SK-N-SH (cell line): ENCODE measurements around the gene ANKUB1. TPM values are rescaled to one million over a fixed set of nuclear protein-coding genes. Genes with fewer than 3 reads are reported as not detected.
A peak's percentile ranks its signal among the peaks of the same experiment; 100 is the strongest.

Experiments
- CTCF ChIA-PET: fragments of 300-600, 350-600 bp; formaldehyde crosslinking; extraction: SDS; loops from one replicate; lab custom pipeline; 2021; lab: Yijun Ruan, JAX
- POLR2A ChIA-PET: fragments of 350-600 bp; sonication (Branson Sonifier 250); formaldehyde crosslinking; extraction: SDS; loops from one replicate; lab custom pipeline; 2020; ENCODE audit warnings: antibody characterized with exemption, inconsistent platforms; lab: Yijun Ruan, JAX
- DNase-seq: peaks from one replicate; pipeline ENCODE4 v3.0.0; 2012
- H2AFZ ChIP-seq: fragments of 200-600 bp; sonication (generic); 2 replicates; pipeline ENCODE4 v1.8.1; 2016; ENCODE audit warnings: antibody characterized with exemption, mild to moderate bottlenecking, low read depth
- H3F3A ChIP-seq: fragments of 200-600 bp; sonication (generic); replicated peaks from 2 replicates; pipeline ENCODE3; 2016; ENCODE audit warnings: antibody characterized with exemption, mild to moderate bottlenecking; ENCODE audit not compliant: insufficient read depth
- H3K27ac ChIP-seq, 2 experiments: fragments of 200-500 bp in 1 of 2; fragments of 200-600 bp in 1 of 2; sonication (Bioruptor generic) in 1 of 2; sonication (generic), shearing (Covaris generic) in 1 of 2; 2 replicates each; pipeline versions ENCODE4 v1.5.1 to v1.6.1; 2014 to 2016; ENCODE audit warnings: low read depth in 2 of 2, inconsistent platforms in 1 of 2, low read length in 1 of 2, mild to moderate bottlenecking in 1 of 2, mixed read lengths in 1 of 2
- H3K27me3 ChIP-seq: fragments of 200-600 bp; sonication (generic), shearing (Covaris generic); 2 replicates; pipeline ENCODE4 v1.6.1; 2016; ENCODE audit warnings: mixed run types; ENCODE audit not compliant: insufficient read depth
- H3K36me3 ChIP-seq, 2 experiments: fragments of 200-500 bp in 1 of 2; fragments of 200-600 bp in 1 of 2; sonication (Bioruptor generic) in 1 of 2; sonication (generic) in 1 of 2; replicated peaks in 1 of 2; 2 replicates each; pipeline versions ENCODE3 to v1.5.1; 2014 to 2016; ENCODE audit warnings: low read length in 1 of 2, mild to moderate bottlenecking in 1 of 2; ENCODE audit not compliant: insufficient read depth in 2 of 2, control insufficient read depth in 1 of 2
- H3K4me1 ChIP-seq, 2 experiments: fragments of 200-500 bp in 1 of 2; fragments of 200-600 bp in 1 of 2; sonication (Bioruptor generic) in 1 of 2; sonication (generic), shearing (Covaris generic) in 1 of 2; 2 replicates each; pipeline versions ENCODE4 v1.5.1 to v1.6.1; 2014 to 2016; ENCODE audit warnings: low read depth in 1 of 2, low read length in 1 of 2, mixed run types in 1 of 2; ENCODE audit not compliant: insufficient read depth in 2 of 2, control insufficient read depth in 1 of 2
- H3K4me2 ChIP-seq: fragments of 200-600 bp; sonication (generic), shearing (Covaris generic); 2 replicates; pipeline ENCODE4 v1.6.1; 2017; ENCODE audit warnings: mixed run types
- H3K4me3 ChIP-seq, 2 experiments: fragments of 200-500 bp in 1 of 2; fragments of 200-600 bp in 1 of 2; sonication (Bioruptor generic) in 1 of 2; sonication (generic), shearing (Covaris generic) in 1 of 2; 2 replicates each; pipeline versions ENCODE4 v1.5.1 to v1.8.1; 2014 to 2016; ENCODE audit warnings: low read depth in 2 of 2, inconsistent platforms in 1 of 2, low read length in 1 of 2, mild to moderate bottlenecking in 1 of 2, mixed read lengths in 1 of 2, moderate library complexity in 1 of 2
- H3K79me2 ChIP-seq: fragments of 200-600 bp; sonication (generic); 2 replicates; pipeline ENCODE4 v1.8.1; 2017; ENCODE audit warnings: mild to moderate bottlenecking; ENCODE audit not compliant: insufficient read depth
- H3K9ac ChIP-seq: fragments of 200-600 bp; sonication (generic); 2 replicates; pipeline ENCODE4 v1.6.1; 2017; ENCODE audit warnings: mixed run types
- H3K9me2 ChIP-seq: fragments of 200-600 bp; sonication (generic); 2 replicates; pipeline ENCODE4 v1.6.1; 2017; ENCODE audit warnings: mixed run types
- H3K9me3 ChIP-seq: fragments of 200-600 bp; sonication (generic); 2 replicates; pipeline ENCODE4 v1.6.1; 2017; ENCODE audit warnings: mixed run types, mild to moderate bottlenecking, moderate library complexity
- H4K20me1 ChIP-seq: fragments of 200-600 bp; sonication (generic); 2 replicates; pipeline ENCODE4 v1.6.1; 2017; ENCODE audit warnings: mild to moderate bottlenecking, mixed run types; ENCODE audit not compliant: insufficient read depth
- ELF1 ChIP-seq: IDR thresholded peaks from 2 replicates; pipeline ENCODE4 v1.4.0; 2012
- EZH2phosphoT487 ChIP-seq: fragments of 200-600 bp; sonication (generic); IDR thresholded peaks from 2 replicates; pipeline ENCODE4 v1.6.1; 2017; ENCODE audit warnings: low read depth, mixed run types, mild to moderate bottlenecking, antibody characterized with exemption, moderate library complexity, borderline replicate concordance
- FOSL2 ChIP-seq: IDR thresholded peaks from 2 replicates; pipeline ENCODE4 v1.4.0; 2012; ENCODE audit warnings: low read depth, mild to moderate bottlenecking, moderate library complexity, borderline replicate concordance
- FOXJ3 ChIP-seq: sonication (generic); formaldehyde crosslinking; IDR thresholded peaks from 2 replicates; pipeline ENCODE4 v1.5.1; 2020; ENCODE audit warnings: mild to moderate bottlenecking, missing genetic modification reagents
- GABPA ChIP-seq: IDR thresholded peaks from 2 replicates; pipeline ENCODE4 v1.4.0; 2012; ENCODE audit warnings: low read depth, mild to moderate bottlenecking
- GATA2 ChIP-seq: sonication (generic); formaldehyde crosslinking; IDR thresholded peaks from 2 replicates; pipeline ENCODE4 v1.5.0; 2020; ENCODE audit warnings: mild to moderate bottlenecking, missing genetic modification reagents
- IRF3 ChIP-seq: fragments of 150-350 bp; IDR thresholded peaks from 2 replicates; pipeline ENCODE4 v1.6.1; 2016; ENCODE audit warnings: mild to moderate bottlenecking, low read depth, low read length
- JUND ChIP-seq: IDR thresholded peaks from 2 replicates; pipeline ENCODE4 v1.4.0; 2012
- MEF2A ChIP-seq: IDR thresholded peaks from 2 replicates; pipeline ENCODE4 v1.4.0; 2012; ENCODE audit warnings: low read depth, borderline replicate concordance
- MXI1 ChIP-seq: IDR thresholded peaks from 2 replicates; pipeline ENCODE4 v1.6.1; 2012; ENCODE audit warnings: mild to moderate bottlenecking, low read depth, low read length, improper control_type of control experiment
- NFIC ChIP-seq: IDR thresholded peaks from 2 replicates; pipeline ENCODE4 v1.4.0; 2012; ENCODE audit warnings: borderline replicate concordance
- POLR2AphosphoS5 ChIP-seq: IDR thresholded peaks from 2 replicates; pipeline ENCODE4 v1.6.1; 2012; ENCODE audit warnings: low read depth, low read length
- RAD21 ChIP-seq: IDR thresholded peaks from 2 replicates; pipeline ENCODE4 v1.6.1; 2012; ENCODE audit warnings: mild to moderate bottlenecking, low read length
- RFX5 ChIP-seq: IDR thresholded peaks from 2 replicates; pipeline ENCODE4 v1.6.1; 2012; ENCODE audit warnings: mild to moderate bottlenecking, improper control_type of control experiment, low read length
- RXRA ChIP-seq: IDR thresholded peaks from 2 replicates; pipeline ENCODE4 v1.4.0; 2012; ENCODE audit warnings: low read depth, mild to moderate bottlenecking, borderline replicate concordance
- SMC3 ChIP-seq: IDR thresholded peaks from 2 replicates; pipeline ENCODE4 v1.6.1; 2012; ENCODE audit warnings: low read depth, low read length, improper control_type of control experiment
- TCF12 ChIP-seq: IDR thresholded peaks from 2 replicates; pipeline ENCODE4 v1.4.0; 2012
- TEAD4 ChIP-seq: IDR thresholded peaks from 2 replicates; pipeline ENCODE4 v1.4.0; 2012; ENCODE audit warnings: mild to moderate bottlenecking, borderline replicate concordance; ENCODE audit not compliant: insufficient read depth
- YY1 ChIP-seq: IDR thresholded peaks from 2 replicates; pipeline ENCODE4 v1.4.0; 2012; ENCODE audit warnings: low read depth, mild to moderate bottlenecking
- WGBS: methylation state at CpG from one replicate; pipeline ENCODE4 v1.1.6; 2017; ENCODE audit warnings: low lambda C conversion rate; 5-methylcytosine and 5-hydroxymethylcytosine counted together
- polyA plus RNA-seq, 3 experiments: library from polyadenylated mRNA; depleted of rRNA; stranded (reverse); fragments of >200 nt; gene quantifications; 2 replicates each; pipeline ENCODE4 v1.2.3, GENCODE V29; 2012
- TF ChIP-seq, protein P1 (sequence below): IDR thresholded peaks from 2 replicates; pipeline ENCODE4; 2012
- TF ChIP-seq, protein P2 (sequence below): IDR thresholded peaks from 2 replicates; pipeline ENCODE4 v1.6.1; 2012; ENCODE audit warnings: mild to moderate bottlenecking, low read depth, low read length, moderate library complexity
- TF ChIP-seq, protein P3 (sequence below): IDR thresholded peaks from 2 replicates; pipeline ENCODE4 v1.4.0; 2012; ENCODE audit warnings: low read depth, borderline replicate concordance

Gene ANKUB1
- polyA plus RNA-seq, 1 of the 3 experiments (the other 2 are of a cell fraction) = not detected

GRCh38 chr3:149812165-149812605, 19.8 kb upstream of the ANKUB1 start:
- peak overlapping the region; percentile 72 for H3K9ac ChIP-seq
- 72% methylated on average over 7 of the region's 13 CpGs for WGBS
- peak overlapping the region; percentile 90 for H3K4me2 ChIP-seq
- H3F3A ChIP-seq = peaks cover 31% of the 10 kb centered on the region
- H3K36me3 ChIP-seq = no peaks in the 10 kb centered on the region
- peaks cover 5 to 9% of the 10 kb centered on the region in 2 experiments; a peak in 3 of 4 replicates for H3K4me1 ChIP-seq
- peak overlapping the region; percentile 78 to 93 for H3K4me3 ChIP-seq
- H3K27me3 ChIP-seq = no peaks in the 10 kb centered on the region
- H3K79me2 ChIP-seq = peaks cover 32% of the 10 kb centered on the region
- peak overlapping the region; percentile 93 for H2AFZ ChIP-seq
- no peaks in the 10 kb centered on the region for H3K9me2 ChIP-seq
- DNase-seq = no peak
- H3K27ac ChIP-seq = peak overlapping the region; percentile 83 to 96
- ChIA-PET POLR2A (interaction anchor here (1.2 to 2.0 kb wide), 2 partner anchors 60 to 68 kb away, joined by 3 to 6 read pairs; partner anchors contain the start of gene COMMD2), CTCF (interaction anchor here (1.0 to 1.7 kb wide), 3 partner anchors 95 to 372 kb away, joined by 3 to 4 read pairs (median 3); no protein-coding TSS in a partner anchor)
- H4K20me1 ChIP-seq = peaks cover 22% of the 10 kb centered on the region
- no peaks in the 10 kb centered on the region; the same call in 1 of the 2 replicates for H3K9me3 ChIP-seq
- no peak for TF ChIP-seq YY1
- no peak for TF ChIP-seq GATA2
- TF ChIP-seq MXI1 = no peak
- no peak for TF ChIP-seq TEAD4
- TF ChIP-seq POLR2AphosphoS5 = no peak
- TF ChIP-seq GABPA = no peak
- TF ChIP-seq IRF3 = no peak
- no peak for TF ChIP-seq SMC3
- TF ChIP-seq FOSL2 = no peak
- TF ChIP-seq ELF1 = no peak
- TF ChIP-seq, all 33 proteins: peak for 0

- H3K36me3 ChIP-seq = no peaks in the 10 kb centered on the region
- no peaks in the 10 kb centered on the region for H3K27me3 ChIP-seq
- peaks cover 9 to 12% of the 10 kb centered on the region in 2 experiments; a peak in 3 of 4 replicates for H3K4me1 ChIP-seq
- H3K9me3 ChIP-seq = no peaks in the 10 kb centered on the region; the same call in 1 of the 2 replicates
- no peak for DNase-seq
- ChIA-PET CTCF (interaction anchor here (0.6 to 1.7 kb wide), 3 partner anchors 34 to 373 kb away, joined by 3 to 4 read pairs (median 3); no protein-coding TSS in a partner anchor), POLR2A (no interaction called here)
- no peak overlapping the region for H3K9ac ChIP-seq
- H3K9me2 ChIP-seq = 0 out of 2 replicates have a peak, but pooled peaks cover 3% of the 10 kb centered on the region
- H3F3A ChIP-seq = peaks cover 37% of the 10 kb centered on the region
- H4K20me1 ChIP-seq = peaks cover 16% of the 10 kb centered on the region
- peaks cover 18% of the 10 kb centered on the region for H3K79me2 ChIP-seq
- H3K27ac ChIP-seq = no peak overlapping the region
- WGBS = 87% methylated on average over 2 of the region's 2 CpGs
- H2AFZ ChIP-seq = no peak overlapping the region
- no peak overlapping the region for H3K4me2 ChIP-seq
- no peak overlapping the region for H3K4me3 ChIP-seq
- no peak for TF ChIP-seq MEF2A
- no peak for TF ChIP-seq JUND
- TF ChIP-seq FOXJ3 (CRISPR knock-in tag) = no peak
- no peak for TF ChIP-seq EZH2phosphoT487
- TF ChIP-seq NFIC = no peak
- TF ChIP-seq, protein P1, sequence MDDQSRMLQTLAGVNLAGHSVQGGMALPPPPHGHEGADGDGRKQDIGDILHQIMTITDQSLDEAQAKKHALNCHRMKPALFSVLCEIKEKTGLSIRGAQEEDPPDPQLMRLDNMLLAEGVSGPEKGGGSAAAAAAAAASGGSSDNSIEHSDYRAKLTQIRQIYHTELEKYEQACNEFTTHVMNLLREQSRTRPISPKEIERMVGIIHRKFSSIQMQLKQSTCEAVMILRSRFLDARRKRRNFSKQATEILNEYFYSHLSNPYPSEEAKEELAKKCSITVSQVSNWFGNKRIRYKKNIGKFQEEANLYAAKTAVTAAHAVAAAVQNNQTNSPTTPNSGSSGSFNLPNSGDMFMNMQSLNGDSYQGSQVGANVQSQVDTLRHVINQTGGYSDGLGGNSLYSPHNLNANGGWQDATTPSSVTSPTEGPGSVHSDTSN = no peak
- no peak for TF ChIP-seq RFX5
- no peak for TF ChIP-seq RXRA
- no peak for TF ChIP-seq TCF12
- no peak for TF ChIP-seq RAD21
- TF ChIP-seq, protein P2, sequence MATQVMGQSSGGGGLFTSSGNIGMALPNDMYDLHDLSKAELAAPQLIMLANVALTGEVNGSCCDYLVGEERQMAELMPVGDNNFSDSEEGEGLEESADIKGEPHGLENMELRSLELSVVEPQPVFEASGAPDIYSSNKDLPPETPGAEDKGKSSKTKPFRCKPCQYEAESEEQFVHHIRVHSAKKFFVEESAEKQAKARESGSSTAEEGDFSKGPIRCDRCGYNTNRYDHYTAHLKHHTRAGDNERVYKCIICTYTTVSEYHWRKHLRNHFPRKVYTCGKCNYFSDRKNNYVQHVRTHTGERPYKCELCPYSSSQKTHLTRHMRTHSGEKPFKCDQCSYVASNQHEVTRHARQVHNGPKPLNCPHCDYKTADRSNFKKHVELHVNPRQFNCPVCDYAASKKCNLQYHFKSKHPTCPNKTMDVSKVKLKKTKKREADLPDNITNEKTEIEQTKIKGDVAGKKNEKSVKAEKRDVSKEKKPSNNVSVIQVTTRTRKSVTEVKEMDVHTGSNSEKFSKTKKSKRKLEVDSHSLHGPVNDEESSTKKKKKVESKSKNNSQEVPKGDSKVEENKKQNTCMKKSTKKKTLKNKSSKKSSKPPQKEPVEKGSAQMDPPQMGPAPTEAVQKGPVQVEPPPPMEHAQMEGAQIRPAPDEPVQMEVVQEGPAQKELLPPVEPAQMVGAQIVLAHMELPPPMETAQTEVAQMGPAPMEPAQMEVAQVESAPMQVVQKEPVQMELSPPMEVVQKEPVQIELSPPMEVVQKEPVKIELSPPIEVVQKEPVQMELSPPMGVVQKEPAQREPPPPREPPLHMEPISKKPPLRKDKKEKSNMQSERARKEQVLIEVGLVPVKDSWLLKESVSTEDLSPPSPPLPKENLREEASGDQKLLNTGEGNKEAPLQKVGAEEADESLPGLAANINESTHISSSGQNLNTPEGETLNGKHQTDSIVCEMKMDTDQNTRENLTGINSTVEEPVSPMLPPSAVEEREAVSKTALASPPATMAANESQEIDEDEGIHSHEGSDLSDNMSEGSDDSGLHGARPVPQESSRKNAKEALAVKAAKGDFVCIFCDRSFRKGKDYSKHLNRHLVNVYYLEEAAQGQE = no peak
- TF ChIP-seq, protein P3, sequence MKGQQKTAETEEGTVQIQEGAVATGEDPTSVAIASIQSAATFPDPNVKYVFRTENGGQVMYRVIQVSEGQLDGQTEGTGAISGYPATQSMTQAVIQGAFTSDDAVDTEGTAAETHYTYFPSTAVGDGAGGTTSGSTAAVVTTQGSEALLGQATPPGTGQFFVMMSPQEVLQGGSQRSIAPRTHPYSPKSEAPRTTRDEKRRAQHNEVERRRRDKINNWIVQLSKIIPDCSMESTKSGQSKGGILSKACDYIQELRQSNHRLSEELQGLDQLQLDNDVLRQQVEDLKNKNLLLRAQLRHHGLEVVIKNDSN = no peak
These were observed 18.5 kb upstream of the ANKUB1 start for GRCh38 chr3:149810846-149811245.
